Measurements from ENCODE around the gene CDC45. TPM values are rescaled to one million over a fixed set of nuclear protein-coding genes. Genes with fewer than 3 reads are reported as not detected.

The CDC45 gene
- total RNA-seq, 1 donor from 2014 or later = 2.2 TPM

GRCh38 chr22:19517919-19518611 lies 38.3 kb downstream of the CDC45 start:
- Mint-ChIP-seq H3K4me3 (ENCODE audit: unreplicated experiment) (no peak overlapping the region), H3K27ac (ENCODE audit: unreplicated experiment) (no peak overlapping the region), H3K27me3 (ENCODE audit: low read depth) (peaks cover 2% of the 10 kb centered on the region), H3K36me3 (ENCODE audit: low read depth) (peaks cover 7% of the 10 kb centered on the region), H3K4me1 (ENCODE audit: low read depth) (peaks cover 4% of the 10 kb centered on the region), H3K9me3 (ENCODE audit: low read depth) (peaks cover 8% of the 10 kb centered on the region)
- no peak for TF ChIP-seq CTCF (IDR thresholded peaks at IDR 0.05)
- peak; percentile 59 for DNase-seq (ENCODE audit: low spot score)

- Mint-ChIP-seq H3K27me3 (ENCODE audit: low read depth) (peaks cover 3% of the 10 kb centered on the region), H3K27ac (ENCODE audit: unreplicated experiment) (no peak overlapping the region), H3K4me1 (ENCODE audit: low read depth) (peaks cover 7% of the 10 kb centered on the region), H3K9me3 (ENCODE audit: low read depth) (peaks cover 5% of the 10 kb centered on the region), H3K4me3 (ENCODE audit: unreplicated experiment) (no peak overlapping the region), H3K36me3 (ENCODE audit: low read depth) (peaks cover 4% of the 10 kb centered on the region)
- peak; percentile 51 for DNase-seq (ENCODE audit: low spot score)
- TF ChIP-seq CTCF (IDR thresholded peaks at IDR 0.05) = no peak
These were observed 38.9 kb downstream of the CDC45 start for GRCh38 chr22:19518635-19519034.

- peak; percentile 88 for DNase-seq (ENCODE audit: low spot score)
- peaks cover 4% of the 10 kb centered on the region for H3K27me3 Mint-ChIP-seq (ENCODE audit: low read depth)
- H3K4me1 Mint-ChIP-seq (ENCODE audit: low read depth) = peaks cover 8% of the 10 kb centered on the region
- H3K36me3 Mint-ChIP-seq (ENCODE audit: low read depth) = no peaks in the 10 kb centered on the region
- TF ChIP-seq CTCF (IDR thresholded peaks at IDR 0.05) = no peak
- H3K27ac Mint-ChIP-seq (ENCODE audit: unreplicated experiment) = no peak overlapping the region
- no peaks in the 10 kb centered on the region for H3K9me3 Mint-ChIP-seq (ENCODE audit: low read depth)
- no peak overlapping the region for H3K4me3 Mint-ChIP-seq (ENCODE audit: unreplicated experiment)
These were observed 39.6 kb downstream of the CDC45 start for GRCh38 chr22:19519041-19519926.

- no peak overlapping the region for H3K27ac Mint-ChIP-seq (ENCODE audit: unreplicated experiment)
- TF ChIP-seq CTCF (IDR thresholded peaks at IDR 0.05) = no peak
- no peaks in the 10 kb centered on the region for H3K36me3 Mint-ChIP-seq (ENCODE audit: low read depth)
- H3K4me1 Mint-ChIP-seq (ENCODE audit: low read depth) = peaks cover 12% of the 10 kb centered on the region
- no peak overlapping the region for H3K4me3 Mint-ChIP-seq (ENCODE audit: unreplicated experiment)
- DNase-seq (ENCODE audit: low spot score) = peak; percentile 81
- no peaks in the 10 kb centered on the region for H3K9me3 Mint-ChIP-seq (ENCODE audit: low read depth)
- H3K27me3 Mint-ChIP-seq (ENCODE audit: low read depth) = peaks cover 8% of the 10 kb centered on the region
These were observed 40.3 kb downstream of the CDC45 start for GRCh38 chr22:19520007-19520406.

GRCh38 chr22:19520566-19521305 lies 41.0 kb downstream of the CDC45 start:
- no peak overlapping the region for H3K4me3 Mint-ChIP-seq (ENCODE audit: unreplicated experiment)
- DNase-seq (ENCODE audit: low spot score) = peak; percentile 81
- H3K9me3 Mint-ChIP-seq (ENCODE audit: low read depth) = no peaks in the 10 kb centered on the region
- peaks cover 13% of the 10 kb centered on the region for H3K4me1 Mint-ChIP-seq (ENCODE audit: low read depth)
- no peaks in the 10 kb centered on the region for H3K36me3 Mint-ChIP-seq (ENCODE audit: low read depth)
- peaks cover 13% of the 10 kb centered on the region for H3K27me3 Mint-ChIP-seq (ENCODE audit: low read depth)
- no peak overlapping the region for H3K27ac Mint-ChIP-seq (ENCODE audit: unreplicated experiment)
- TF ChIP-seq CTCF (IDR thresholded peaks at IDR 0.05) = no peak

All from chondrocyte (in vitro differentiated cells).